DMS79 treated with DMSO at 0.1 percent for 48 hours (cell line): Measurements from ENCODE around the gene KCNAB1.
"Not testable (repeated sequence)": the region's sequence is repeated elsewhere in the genome, so short reads cannot be mapped to it uniquely, and the experiment has no call there.

Experiments
- DNase-seq: peaks from one replicate; lab custom pipeline; 2025; lab: John Stamatoyannopoulos, UW

Gene KCNAB1

DNA sequence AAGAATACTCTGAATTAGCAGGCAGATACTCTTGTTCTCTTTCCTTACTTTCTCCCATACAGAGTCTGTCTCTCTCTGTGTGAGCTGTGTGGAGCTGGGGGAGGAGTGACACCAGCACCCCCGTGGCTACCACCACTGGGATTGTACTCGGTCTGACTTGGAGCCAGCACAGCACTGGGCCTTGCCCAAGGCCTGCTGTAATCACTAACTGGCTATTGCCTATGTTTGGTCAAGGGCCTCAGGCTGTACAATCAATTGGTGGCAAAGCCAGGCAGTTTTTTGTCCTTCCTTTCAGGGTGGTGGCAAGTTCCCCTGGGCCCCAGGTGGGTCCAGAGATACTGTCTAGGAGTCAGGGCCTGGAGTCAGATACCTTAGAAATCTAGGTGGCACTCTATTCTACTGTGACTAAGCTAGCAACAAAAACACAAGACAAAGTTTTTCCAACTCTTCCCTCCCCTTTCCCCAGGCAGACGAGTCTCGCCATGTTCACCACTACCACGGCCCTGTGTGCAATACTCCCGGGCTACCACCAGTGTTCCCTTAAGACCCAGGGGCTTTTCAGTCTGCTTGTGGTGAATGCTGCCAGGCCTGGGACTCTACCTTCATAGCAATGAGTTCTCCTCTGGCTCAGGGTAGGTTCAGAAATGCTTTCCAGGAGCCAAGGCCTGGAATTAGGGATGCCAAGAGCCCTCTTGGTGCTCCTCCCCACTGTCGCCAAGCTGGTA, 151.8 kb downstream of the KCNAB1 start:
- no peak for DNase-seq

DNA sequence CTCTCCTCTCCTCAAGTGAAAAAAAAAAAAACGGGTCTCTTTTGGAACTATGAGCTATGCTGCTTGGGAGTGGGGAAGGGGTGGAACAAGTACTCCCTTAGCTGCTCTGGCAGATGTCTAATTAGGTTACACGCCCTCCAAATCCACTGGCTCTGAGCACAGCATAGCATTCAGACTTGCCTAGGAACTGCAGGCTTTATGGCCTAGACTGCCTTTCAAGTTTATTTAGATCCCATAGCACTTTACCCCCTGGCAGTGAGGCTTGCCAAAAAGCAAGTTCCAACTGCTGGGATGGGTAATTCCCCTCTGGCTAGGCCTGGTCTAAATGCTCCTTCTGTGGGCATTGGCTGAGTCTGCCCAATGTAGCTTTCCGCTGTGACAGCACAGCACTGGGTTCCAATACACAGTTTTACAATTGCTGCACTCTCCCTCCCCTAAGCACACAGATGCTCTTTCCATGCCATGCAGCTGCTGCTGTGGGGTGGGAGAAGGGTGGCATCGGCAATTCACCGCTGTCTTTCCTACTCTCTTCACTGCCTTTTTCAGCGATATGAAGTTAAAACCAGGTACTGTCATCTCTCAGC, 152.8 kb downstream of the KCNAB1 start:
- DNase-seq: no peak

DNA sequence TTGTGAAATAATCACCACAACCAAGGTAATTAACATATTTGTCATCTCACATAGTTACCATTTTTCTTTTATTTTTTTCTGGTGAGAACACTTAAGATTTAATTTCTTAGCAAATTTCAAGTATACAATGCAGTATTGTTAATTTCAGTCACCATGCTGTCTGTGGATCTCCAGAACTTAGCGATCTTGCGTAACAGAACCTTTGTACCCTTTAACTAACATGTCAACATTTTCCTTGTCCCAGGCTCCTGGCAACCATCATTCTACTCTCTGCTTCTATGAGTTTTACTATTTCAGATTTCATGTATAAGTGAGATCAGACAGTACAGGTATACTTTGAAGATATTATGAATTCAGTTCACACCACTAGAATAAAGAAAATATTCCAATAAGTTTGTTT, 154.4 kb downstream of the KCNAB1 start:
- DNase-seq: no peak

DNA sequence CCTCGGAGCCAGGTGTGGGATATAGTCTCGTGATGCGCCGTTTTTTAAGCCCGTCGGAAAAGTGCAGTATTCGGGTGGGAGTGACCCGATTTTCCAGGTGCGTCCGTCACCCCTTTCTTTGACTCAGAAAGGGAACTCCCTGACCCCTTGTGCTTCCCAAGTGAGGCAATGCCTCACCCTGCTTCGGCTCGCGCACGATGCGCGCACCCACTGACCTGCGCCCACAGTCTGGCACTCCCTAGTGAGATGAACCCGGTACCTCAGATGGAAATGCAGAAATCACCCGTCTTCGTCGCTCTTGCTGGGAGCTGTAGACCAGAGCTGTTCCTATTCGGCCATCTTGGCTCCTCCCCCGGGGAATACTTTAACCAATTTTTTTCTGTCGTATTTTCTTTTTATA, 164.3 kb downstream of the KCNAB1 start:
- DNase-seq: not testable (repeated sequence)

DNA sequence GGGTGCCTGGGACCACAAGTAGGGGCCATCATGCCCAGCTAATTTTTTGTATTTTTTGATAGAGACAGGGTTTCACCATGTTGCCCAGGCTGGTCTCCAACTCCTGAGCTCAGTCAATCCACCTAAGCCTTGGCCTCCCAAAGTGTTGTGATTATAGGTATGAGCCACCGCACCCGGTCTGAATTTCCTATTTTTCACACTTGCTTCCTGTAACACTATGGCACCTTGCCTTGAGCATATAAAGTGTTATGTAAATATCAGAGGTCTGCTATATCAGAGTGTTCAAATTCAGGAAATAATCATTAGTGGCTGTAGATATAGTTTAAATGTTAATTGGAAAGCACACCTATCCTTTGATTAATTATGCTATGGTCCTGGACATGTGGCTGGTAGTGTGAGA, 165.2 kb downstream of the KCNAB1 start:
- no peak for DNase-seq

DNA sequence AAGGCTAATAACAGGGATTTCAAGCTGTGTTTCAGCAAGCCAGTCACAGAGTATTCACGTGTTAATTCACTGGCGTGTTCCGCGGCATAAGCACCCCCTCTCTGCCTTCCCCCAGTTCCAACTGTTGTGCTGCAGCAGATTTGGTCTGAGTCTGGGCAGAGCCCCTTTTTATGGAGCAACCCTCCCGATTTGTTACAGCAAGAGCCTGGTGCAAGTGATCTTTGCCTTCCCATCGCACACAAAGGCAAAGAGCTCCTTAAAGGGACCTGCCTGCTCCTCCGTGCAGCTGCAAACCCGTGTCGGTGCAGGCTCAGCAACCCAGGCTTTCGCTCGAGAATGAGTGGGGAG, 170.5 kb downstream of the KCNAB1 start:
- peak; percentile 44 for DNase-seq

DNA sequence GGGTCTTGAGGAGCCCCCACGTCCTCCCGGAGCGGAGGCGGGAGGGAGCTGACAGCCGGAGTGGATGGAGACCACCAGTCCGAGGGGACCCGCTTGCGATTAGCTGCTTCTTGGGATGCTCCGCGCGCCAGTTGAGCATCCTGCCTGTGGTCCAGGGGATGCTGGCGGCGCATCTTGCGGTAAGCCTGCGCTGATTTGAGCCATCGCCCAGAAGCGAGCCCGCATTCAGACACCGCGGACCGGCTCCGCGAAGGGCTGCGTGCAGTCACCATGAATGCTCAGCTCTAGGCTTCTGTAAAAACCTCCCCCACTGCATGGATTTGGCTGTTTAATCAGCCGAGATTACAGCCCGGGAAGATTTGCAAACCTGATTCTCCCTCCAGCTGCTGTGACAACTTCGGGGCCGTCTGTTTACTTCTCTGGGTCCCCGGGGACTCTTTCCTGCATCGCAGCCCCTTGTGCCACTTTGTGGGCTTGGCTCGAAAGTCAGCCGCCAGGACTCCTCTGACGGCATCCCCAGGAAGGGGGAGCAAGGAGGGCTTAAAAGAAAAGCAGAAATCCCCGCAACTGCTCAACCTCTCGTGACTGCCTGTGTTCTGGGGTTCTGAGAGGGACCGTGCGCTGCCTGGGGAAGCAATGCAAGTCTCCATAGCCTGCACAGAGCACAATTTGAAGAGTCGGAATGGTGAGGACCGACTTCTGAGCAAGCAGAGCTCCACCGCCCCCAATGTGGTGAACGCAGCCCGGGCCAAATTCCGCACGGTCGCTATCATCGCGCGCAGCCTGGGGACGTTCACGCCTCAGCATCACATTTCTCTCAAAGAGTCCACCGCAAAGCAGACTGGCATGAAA, 171.1 kb downstream of the KCNAB1 start:
- peak; percentile 56 for DNase-seq

DNA sequence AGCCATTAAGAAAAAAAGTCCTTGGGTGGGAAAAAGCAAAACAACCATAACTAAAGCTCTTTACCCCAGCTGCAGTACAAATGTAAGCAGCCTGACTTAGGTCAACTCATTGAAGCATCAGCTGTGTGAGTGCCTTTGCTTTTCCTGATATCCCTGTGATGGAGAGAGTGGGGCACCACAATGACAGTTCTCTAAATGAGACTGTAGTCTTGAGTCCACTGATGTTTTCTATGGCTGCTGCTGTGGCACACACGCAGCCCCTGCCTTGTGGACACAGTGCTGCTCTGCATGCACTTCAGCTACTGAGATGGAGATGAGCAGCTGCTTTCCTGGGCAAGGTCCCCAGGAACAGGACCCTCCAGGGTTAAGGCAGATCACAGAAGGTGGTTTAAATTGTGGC, 173.2 kb downstream of the KCNAB1 start:
- DNase-seq: no peak

DNA sequence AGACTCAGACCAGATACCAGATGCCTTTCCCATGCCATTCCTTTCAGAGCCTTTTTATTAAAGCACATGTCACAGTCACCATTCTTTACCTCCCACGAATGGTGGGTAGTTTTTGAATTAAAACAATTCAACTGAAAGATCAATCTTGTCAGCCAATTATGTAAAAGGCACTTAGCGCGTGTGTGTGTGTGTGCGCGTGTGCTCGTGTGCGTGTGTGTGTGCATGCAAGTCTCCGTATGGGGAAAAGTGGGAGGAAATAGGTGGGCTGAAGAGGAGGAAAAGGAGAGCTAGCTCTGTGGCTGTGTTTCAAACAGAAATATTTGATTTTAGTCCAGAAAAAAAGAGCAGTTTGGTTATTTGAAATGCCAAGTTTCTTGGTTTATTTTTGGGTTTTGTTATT, 177.2 kb downstream of the KCNAB1 start:
- DNase-seq: no peak

DNA sequence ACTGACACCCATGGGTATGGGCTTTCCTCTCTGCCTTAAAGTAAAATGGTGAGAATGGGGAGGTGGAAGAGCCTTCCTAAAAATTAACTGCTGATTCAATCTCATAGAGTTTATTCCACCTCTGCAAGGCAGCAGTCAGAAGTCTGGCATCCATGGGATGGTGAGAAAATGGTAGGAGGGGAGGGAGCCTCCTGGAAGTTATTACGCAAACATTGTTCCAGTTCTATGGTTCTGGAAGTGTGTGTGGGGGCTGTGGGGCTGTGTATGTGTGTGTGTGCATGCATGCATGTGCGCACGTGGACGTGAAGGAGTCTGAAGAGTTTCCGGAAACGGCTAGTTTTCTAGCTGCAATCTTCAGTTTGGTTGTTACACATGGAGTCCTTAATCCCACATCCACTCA, 177.6 kb downstream of the KCNAB1 start:
- no peak for DNase-seq

DNA sequence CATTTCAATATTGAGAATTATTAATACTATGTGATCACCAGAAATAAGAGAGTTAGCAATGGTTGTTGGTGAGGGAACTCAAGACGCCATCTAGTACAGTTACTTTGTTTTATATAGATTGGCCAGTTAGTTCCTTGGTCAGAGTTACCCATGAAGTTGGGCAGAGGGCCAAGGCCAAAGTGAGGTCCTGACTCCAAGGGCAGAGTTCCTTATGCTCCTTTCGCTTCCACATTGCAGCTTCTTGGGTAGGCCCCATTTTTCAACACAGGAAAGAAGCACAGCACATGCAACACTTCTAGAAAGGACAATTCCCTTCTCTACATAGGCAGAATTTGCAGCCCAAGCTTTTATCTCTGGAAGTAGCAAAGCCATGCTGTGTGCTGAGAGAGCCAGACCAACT, 178.6 kb downstream of the KCNAB1 start:
- no peak for DNase-seq

DNA sequence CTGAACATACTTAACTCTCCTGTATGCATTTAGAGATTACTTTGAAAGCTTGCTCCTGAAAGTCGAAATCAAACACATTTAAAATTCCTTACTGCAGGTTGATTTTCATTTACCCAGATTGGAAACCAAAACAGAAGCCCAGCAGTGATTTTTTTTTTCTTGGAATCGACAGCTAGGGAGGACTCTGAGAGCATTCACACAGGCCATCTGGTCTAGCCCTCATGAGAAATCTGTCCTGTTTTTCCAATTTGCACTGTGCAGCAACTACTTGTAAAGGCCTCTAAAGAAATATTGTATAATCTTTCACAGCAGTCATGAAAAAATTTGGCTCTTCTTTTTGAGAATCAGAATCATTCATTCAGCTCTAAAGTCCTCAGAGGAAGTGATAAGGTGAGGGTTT, 179.2 kb downstream of the KCNAB1 start:
- no peak for DNase-seq

DNA sequence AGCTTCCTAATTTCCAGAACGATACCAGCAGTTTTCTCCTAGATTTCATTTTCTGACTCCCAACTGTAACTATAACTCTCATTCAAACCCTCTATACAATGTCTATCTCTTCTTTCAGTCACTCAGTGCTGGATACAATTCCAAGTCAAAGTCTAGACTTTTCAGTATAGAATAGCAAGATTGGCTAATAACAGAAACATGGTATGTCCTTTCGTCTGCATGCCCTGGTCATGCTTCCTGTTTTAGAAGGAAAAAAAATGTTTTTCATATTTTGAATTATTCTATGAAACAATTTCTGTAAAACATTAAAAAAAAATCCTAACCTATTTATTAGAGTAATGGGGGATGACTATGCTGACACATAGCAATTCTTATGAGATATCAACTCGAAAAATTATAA, 180.0 kb downstream of the KCNAB1 start:
- no peak for DNase-seq

DNA sequence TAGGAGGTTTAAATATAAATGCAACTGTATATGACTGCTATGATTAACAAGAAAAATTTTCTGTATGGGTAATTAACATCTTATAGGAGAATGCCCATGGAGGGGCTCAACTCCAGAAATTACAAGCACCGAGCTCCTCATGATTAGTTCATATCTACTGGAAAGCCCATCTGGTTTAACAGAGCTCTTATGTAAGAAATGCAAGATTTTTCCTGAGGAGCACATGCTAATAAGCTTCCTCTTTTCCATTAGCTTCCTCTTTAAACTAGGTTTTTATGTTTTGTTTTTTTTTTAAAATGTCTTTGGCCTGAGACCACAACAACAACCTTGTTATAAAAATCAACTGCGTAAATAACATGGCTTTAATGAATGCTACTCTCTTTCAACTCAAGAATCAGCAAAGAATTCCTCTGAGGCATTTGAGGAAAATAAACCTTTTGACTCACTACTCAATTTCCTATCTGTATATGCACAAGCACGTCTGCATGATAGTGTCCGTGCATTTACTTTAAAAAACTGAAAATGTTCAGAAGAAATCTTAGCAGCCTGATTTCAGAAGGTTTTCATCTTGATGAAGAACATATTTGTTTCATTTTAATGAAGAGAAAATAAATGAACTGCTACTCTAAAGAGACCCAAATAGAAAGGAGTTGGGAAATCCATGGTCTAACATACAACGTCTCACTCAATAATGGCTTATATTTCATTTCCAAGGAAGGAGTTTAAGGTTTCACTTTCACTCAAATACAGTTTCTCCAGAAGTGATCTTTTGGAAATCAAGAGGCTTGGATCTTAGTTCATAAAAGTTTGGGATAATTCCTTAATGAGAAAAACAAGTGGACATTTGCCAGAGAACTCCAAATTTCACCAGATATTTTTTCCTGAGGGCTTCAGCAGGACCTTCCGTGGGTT, 180.8 kb downstream of the KCNAB1 start:
- peak; percentile 32 for DNase-seq

DNA sequence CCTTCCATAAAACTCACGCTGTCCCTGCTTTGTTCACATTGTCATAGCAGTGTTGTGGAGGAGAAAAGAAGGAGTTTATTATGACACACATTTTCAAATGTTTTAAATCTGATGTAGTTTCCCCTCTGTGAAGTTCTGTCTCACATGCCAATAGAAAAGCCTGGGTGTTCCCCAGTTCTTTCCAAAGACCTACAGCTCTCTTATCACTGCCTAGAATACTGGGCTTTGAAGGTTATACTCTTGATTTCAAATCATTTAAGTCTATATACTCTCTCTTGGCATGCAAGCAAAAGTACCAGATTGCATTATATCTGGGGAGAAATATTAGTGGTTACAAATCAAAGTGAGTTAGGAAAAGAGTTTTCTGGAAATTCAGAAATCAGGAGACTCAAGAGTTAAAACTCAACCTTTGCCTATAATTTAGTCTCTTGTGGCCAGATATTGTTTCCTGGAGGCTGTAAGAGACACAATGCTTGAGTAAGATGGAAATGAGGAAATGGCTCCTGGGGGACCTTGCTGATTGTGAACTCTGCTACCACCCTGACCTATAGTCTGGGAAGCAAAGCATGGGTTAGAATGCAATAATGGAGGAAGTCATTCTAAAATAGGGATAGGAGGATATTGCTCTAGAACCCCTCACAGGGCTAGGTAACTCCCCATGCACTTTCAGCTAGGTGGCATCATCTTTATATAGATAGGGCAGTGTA, 182.8 kb downstream of the KCNAB1 start:
- DNase-seq: no peak

DNA sequence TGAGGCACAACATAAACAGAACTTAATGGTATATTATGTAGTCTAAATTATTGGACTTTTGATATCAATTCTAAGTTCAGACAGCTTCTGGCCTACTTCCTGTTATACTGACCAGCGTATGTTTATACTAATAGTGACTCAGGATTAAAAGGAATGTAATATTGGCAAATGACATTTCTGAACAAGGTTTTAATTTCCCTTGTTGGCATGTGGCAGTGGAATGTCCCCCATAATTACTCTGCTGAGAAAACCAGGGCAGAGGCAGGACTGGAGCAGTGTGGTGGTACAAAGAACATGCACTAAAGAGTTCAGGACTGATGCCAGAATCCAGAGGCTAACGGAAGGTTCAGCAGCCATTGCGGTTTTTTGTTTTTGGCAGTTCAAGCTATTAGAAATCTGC, 184.0 kb downstream of the KCNAB1 start:
- no peak for DNase-seq

DNA sequence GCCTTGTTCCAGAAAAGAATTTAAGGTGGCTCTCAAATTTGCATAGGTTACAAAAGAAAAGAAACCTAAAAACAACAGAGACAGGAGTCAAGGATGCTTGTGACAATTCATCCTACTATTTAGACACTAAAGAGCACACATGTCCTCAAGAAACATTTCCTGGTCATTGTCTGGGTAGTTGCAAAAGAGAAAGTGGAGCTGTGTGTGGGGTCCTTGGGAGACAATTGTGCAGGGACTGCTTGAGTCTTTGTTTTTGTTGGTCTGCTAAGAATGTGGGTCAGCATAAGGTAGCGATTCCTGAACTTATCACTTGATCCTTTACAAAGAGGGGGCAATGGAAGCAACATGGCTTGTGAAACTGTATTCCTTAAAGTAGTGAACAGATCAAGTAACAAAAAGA, 185.3 kb downstream of the KCNAB1 start:
- no peak for DNase-seq

DNA sequence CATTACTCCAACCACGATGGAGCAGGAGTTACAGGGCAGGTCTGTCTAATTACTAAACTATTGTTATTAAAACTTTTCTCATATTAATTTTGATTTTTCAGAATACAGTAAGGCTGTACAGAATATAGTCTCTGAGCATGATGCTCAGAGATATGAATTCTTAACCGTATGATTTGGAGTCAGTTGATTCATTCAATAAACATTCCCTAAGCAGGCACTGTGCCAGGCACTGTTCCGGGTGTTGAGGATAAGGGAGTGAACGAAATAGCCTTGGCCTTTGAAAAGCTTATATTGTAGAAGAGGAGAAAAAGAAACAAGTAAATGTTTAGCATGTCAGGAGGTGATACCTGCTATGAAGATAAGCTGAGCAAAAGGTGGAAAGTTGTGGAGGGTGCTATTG, 187.3 kb downstream of the KCNAB1 start:
- DNase-seq: no peak

DNA sequence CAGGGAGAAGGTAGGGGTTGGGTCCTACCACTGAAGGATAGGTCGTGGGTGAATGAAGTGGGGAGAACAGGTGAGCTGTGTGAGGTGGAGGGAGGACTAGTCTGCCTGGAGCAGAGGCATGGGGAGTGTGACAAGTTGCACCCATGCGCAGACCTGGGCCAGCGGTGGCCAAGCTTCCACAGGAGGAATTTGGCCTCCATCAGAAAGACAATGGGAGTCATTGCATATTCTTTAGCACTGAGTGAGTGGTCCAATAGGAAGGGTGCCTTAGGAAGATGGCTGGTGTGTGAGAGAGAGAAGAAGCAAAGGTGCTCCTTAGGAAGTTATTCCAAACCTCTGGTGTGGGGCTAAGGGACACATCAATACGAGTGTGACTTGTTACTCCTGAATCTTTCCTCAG, 191.1 kb downstream of the KCNAB1 start:
- no peak for DNase-seq

DNA sequence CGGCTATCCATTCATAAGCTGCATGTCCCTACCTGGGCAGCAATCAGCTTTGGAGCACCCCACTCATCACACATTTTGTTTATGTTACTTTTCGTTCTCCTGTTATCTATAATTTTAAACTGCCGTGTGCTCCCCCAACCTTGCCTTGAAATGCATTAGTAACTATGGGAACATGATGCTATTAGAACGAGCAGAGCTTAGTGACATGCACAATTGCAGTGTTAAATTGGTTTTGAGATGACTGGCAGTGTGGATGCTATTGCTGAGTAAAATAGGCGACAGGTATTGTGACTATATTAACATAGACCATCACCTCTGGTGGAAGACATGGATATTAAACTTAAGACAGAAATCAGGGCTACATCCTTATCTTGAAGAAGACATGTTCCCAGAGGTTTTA, 191.6 kb downstream of the KCNAB1 start:
- peak; percentile 26 for DNase-seq

DNA sequence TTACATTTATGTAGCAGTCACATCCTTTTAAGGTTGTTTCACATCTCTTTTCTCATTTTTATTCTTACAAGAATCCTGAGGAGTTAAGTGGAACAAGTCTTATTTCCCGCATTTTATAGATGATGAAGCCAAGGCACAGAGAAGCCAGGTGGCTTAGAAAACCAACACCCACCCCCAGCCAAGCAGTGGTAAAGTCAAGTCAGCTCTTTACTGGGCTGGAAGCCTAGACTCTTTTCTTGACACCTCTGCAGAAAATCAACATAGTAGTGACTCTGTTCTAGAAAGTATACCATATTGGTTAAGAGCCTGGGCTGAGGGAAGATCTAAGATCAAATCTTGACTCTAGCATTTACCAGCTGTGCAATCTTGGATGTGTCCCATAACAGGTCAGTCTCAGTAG, 195.7 kb downstream of the KCNAB1 start:
- DNase-seq: no peak
